ENCODE data around the gene H2AZ2.
"Not testable (repeated sequence)": the region's sequence is repeated elsewhere in the genome, so short reads cannot be mapped to it uniquely, and the experiment has no call there.

Gene H2AZ2

DNA sequence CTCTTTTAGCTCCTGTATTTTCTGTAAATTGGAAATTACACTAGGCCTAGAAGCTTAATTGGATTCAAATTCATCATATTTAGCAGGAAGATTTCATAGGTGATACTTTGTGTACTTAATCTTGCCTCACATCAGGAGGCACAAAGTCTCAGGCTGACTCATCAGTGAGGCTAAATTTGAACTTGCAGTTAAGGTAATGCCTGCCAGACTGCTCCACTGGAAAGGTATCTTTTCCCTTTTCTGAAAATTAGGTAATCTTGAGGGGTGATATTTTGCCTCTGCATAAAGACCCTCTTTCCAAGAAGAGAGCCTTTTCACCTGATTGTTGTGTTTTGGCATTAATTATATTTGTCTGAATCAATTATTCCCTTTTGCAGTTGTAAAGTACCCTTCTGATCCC, 36.8 kb downstream of the H2AZ2 start:
- no peak for DNase-seq

DNA sequence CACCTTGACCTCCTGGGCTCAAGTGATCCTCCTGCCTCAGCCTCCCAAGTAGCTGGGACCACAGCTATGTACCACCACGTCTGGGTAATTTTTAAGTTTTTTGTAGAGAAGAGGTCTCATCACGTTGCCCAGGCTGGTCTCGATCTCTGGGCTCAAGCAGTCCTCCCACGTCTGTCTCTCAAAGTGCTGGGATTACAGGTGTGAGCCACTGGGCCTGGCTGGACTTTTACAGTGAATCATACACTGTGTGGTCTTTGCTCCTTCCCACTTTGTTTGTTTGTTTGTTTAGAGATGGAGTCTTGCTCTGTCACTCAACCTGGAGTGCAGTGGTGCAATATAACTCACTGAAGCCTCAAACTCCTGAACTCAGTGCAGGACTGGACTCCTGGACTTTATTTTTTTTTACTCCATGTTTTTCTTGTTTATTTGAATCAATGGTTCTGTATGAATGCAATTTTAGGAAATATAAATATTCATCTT, 38.9 kb downstream of the H2AZ2 start:
- DNase-seq, result no peak

DNA sequence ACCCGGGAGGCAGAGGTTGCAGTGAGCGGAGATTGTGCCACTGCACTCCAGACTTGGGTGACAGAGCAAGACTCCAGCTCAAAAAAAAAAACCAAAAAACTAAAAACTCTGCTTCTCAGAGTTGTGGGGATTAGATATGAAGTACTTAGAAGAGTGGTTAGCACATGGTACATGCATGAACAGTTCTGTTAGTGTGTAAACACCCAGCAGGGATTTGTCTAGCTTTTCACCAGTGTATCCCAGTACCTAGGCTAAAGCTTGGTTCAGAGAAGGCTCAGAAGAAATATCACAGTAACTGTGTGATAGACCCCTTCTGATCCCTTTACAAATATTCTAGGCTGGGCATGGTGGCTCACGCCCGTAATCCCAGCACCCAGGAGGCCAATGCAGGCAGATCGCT, 41.9 kb downstream of the H2AZ2 start:
- DNase-seq, result no peak

- DNase-seq, result not testable (repeated sequence)
These were observed 43.9 kb downstream of the H2AZ2 start for GRCh38 chr7:44803828-44804519.

DNA sequence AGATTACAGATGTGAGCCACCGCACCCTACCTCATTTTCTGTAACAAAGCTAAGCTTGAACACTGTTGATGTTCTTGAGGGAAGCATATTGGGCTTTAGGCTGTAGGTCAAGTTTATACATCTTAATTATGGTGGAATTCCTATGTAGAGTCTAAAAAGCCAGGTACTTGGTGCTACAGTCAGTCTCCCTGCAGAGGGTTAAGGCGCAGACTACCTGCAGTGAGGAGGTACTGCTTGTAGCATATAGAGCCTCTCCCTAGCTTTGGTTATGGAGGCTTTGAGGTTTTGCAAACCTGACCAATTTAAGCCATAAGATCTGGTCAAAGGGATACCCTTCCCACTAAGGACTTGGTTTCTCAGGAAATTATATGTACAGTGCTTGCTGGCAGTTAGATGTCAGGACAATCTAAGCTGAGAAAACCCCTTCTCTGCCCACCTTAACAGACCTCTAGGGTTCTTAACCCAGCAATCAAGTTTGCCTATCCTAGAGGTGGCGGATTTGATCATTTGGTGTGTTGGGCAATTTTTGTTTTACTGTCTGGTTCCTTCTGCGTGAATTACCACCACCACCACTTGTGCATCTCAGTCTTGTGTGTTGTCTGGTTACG, 45.4 kb downstream of the H2AZ2 start:
- no peak for DNase-seq

DNA sequence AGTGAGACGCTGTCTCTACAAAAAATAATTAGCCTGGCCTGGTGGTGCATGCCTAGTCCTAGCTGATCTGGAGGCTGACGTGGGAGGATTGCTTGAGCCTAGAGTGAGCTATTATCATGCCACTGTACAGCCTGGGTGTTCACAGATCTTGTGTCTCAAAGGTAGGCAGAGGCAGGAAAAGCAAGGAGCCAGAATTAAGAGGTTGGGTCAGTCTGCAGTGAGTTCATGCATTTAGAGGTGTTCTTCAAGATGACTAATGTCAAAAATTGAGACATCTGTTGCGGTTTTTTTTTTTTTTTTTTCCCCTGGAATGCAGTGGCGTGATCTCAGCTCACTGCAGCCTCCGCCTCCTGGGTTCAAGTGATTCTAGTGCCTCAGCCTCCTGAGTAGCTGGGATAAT, 46.0 kb downstream of the H2AZ2 start:
- peak; percentile 57 for DNase-seq

- no peak for DNase-seq
These were observed 47.9 kb downstream of the H2AZ2 start for GRCh38 chr7:44799939-44800338.

- DNase-seq, result peak; percentile 25
These were observed 49.1 kb downstream of the H2AZ2 start for GRCh38 chr7:44798649-44799305.

DNA sequence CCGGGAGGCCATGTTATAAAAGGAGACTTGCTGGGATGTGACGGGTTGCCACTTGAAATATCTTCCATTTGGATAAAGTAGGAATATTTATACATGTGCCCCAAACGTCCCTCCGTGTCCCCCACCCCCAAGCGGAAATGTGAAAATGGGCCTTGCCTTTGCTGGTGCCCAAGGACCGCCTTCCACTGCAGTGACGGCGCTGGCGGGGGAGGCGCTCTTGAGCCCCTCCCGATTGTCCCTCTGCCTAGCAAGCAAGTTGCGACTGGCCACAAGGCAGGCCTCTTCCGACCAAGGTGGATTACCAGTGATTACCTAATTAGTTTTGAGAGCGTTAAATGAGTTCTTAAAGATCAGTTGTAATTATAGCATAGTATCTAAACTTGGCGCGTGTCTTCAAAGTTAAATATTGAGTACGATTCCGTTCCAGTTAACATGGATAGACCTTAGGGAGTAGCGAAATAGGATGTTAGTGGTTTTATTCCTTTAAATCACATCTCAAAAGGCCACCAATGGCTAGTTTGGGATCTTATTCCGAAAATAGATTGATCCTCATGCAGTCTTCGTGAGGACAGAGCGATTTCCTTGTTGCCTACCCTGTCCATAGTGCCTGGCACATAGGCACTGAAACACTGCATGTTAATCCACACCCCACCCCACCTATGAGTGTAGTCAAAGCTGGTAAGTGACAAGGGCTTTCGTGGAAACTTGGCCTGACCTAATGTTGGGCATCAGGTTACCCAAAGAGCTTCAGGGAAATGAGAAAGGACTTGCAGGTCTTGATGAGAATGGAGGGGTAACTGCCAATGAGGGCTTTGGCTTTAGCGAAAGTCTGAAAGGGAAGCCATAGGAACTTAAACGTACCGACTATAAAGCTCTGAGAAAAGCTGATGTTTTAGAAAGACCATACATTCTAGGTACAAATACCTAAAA, 50.3 kb downstream of the H2AZ2 start:
- DNase-seq, result peak; percentile 91

DNA sequence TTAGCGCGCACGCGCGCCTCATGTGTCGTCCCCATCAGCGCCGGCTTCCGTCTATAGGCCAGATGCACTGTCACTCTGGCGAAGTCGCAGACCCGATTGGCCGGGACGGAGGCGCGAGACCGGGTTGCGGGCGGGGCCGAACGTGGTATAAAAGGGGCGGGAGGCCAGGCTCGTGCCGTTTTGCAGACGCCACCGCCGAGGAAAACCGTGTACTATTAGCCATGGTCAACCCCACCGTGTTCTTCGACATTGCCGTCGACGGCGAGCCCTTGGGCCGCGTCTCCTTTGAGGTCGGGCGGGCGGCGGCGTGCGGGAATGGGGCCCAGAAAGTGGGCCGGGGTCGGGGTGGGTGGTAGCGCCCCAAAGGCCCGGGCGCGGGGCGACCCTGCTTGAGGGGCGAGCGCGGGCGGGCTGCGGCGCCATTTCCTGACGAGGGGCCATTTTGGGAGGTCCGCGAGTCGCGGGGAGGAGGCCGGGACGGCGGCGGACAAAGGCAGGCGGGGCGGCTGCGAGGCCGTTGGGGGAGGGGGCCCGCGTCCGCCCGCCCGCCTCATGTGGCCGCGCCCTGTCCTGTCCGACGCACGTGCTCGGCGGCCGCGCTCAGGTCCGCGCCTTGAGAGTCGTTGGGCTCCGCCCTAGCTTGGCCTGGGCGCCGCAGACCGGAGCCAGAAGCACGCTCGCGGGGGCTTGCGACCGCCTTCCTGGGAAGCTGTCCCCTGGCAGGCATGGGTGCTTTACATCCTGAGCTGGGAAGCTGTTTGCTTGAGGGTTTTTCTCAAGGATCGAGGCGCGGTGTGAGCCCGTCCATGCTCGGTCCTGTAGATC, 51.2 kb downstream of the H2AZ2 start, which contains the start of gene PPIA:
Gene PPIA (plus strand): TSS at position 178 of the 825 bp plus-strand sequence. CDS start 44 bp downstream, at position 222.
- peak; percentile 99 for DNase-seq

- DNase-seq, result no peak
These were observed 51.8 kb downstream of the H2AZ2 start for GRCh38 chr7:44796034-44796503.

DNA sequence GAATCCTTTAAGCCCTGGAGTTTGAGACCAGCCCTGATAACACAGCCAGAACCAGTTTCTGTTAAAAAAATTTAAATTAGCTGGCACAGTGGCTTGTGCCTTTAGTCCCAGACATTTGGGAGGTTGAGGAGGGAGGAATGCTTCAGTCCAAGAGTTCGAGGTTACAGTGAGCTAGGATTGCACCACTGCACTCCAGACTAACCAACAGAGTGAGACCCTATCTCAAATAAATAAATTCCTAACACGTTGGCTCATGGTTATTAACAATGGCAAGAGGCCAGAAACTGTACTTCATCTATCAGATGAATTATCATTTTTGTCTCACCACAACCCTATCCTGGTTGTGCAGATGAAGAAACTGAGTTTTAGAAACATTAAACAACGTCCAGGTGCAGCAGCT, 53.6 kb downstream of the H2AZ2 start:
- DNase-seq, result peak; percentile 54

GRCh38 chr7:44793919-44794318, 54.0 kb downstream of the H2AZ2 start:
- peak; percentile 35 for DNase-seq

GRCh38 chr7:44791278-44792219, 56.3 kb downstream of the H2AZ2 start:
- DNase-seq, result peak; percentile 62

DNA sequence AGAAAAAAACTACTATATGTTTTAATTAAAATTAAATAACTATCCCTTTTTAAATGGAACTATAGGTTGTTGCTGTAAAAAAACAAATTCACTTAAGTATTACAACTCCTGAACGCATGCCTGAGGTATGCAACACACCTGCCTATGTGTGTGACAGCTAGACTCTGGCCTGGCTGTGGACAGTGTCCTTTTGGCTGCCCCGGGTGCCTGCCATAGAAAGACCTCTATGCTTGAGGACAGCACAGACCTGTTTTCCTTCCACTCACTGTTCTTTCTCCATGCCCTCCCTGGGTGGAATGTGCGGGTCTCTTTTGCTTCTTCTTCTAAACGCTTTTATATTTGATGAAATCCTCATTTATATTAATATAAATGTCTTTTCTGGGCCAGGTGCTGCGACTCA, 57.9 kb downstream of the H2AZ2 start:
- no peak for DNase-seq

DNA sequence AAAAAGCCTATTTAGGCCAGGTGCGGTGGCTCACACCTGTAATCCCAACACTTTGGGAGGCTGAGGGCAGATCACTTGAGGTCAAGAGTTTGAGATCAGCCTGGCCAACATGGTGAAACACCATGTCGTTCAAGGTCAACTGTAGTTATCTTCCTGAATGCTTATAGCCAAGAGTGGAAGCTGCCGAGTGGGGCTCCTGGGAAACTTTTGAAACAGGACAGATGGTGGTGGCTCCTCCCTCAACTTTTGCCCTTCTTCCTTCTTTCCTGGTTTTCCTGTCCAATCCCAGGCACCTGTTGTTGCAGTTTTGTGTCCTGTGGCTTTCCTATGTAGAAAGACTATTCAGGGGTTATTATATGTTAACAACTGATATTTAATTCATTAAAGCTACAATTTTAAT, 60.1 kb downstream of the H2AZ2 start:
- no peak for DNase-seq

- DNase-seq, result no peak
These were observed 60.8 kb downstream of the H2AZ2 start for GRCh38 chr7:44787041-44787440.

DNA sequence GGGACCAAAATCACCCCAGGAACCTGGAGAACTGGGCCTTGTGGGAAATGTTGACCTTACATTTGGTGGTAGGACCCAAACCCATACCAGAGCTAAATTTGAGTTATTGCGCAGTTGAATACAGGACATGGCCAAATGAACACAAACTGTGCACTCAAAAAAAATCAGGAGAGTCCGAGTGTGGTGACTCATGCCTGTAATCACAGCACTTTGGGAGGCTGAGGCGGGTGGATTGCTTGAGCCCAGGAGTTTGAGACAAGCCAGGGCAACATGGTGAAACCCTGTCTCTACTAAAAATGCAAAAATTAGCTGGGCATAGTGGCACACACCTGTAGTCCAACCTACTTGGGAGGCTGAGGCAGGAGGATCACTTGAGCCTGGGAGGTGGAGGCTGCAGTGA, 62.7 kb downstream of the H2AZ2 start:
- DNase-seq, result not testable (repeated sequence)

DNA sequence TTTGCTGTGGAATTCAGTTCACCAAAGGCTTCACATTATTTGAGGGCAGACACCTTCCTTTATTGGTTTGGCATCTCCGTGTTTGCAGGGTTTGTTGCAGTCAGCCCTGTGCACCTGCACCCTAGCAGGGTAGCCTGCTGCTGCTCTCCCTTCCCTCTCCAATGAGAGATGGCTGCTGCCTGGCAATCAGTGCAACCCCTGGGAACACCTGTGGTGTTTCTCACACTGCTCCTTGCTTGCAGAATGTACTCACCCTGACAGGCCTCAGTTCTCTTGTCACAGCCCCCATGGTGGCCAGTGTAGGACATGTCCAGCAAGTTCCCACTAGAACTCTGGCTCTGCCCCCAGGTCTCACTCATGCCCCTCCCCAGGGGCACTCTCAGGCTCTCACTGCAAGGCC, 63.5 kb downstream of the H2AZ2 start:
- DNase-seq, result no peak

GRCh38 chr7:44783407-44783806, 64.5 kb downstream of the H2AZ2 start:
- DNase-seq, result no peak

- DNase-seq, result no peak
These were observed 65.4 kb downstream of the H2AZ2 start for GRCh38 chr7:44782460-44782859.
